Measurements from ENCODE around the gene AIMP1.

- no peak for TF ChIP-seq POLR2AphosphoS5 (IDR thresholded peaks at IDR 0.05)
- TF ChIP-seq CTCF (IDR thresholded peaks at IDR 0.05): no peak
Observed at GRCh38 chr4:106273831-106274230, 42.5 kb upstream of the AIMP1 start.
